GM19397 (cell line): ENCODE results near the gene RBM23.
A peak's percentile ranks its signal among the peaks of the same experiment; 100 is the strongest.
"Not testable (repeated sequence)": the region's sequence is repeated elsewhere in the genome, so short reads cannot be mapped to it uniquely, and the experiment has no call there.

Experiments
- ATAC-seq: cut with Tn5 transposase; IDR thresholded peaks from one replicate; pipeline ENCODE4 v1.9.1; 2021; ENCODE audit warnings: mild to moderate bottlenecking, moderate library complexity; ENCODE audit not compliant: unreplicated experiment

Gene RBM23

GRCh38 chr14:22918804-22919600 is at the start of gene RBM23:
TSS of gene RBM23 (minus strand) at chr14:22919149.
- ATAC-seq, result peak; percentile 89

- ATAC-seq, result no peak
These were observed 47.9 kb upstream of the RBM23 start for GRCh38 chr14:22966783-22967269.

GRCh38 chr14:22965916-22966782 is 47.2 kb upstream of the RBM23 start:
- not testable (repeated sequence) for ATAC-seq

DNA sequence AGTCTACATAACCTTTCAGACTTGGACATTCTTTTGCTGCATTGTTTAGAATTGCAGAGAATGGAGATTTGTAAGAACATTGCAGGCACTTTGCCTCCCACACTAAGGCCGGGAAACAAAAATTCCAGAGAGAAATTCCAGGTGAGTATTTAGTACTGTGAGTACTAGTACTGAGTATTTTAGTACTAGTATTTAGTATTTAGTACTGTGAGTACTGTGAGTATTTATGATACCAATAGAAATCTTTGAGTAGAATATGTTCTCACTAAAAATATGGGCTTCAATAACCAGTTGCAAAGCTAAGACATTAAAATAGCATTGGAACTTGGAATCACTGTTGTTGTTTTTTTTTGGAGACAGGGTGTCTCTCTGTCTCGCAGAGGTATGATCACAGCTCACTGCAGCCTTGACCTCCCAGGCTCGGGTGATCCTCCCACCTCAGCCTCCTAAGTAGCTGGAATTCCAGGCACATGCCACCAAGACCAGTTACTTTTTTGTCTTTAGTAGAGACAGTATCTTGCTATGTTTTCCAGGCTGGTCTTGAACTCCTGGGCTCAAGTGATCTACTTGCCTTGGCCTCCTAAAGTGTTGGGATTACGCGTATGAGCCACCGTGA is 43.2 kb upstream of the RBM23 start:
- no peak for ATAC-seq

- no peak for ATAC-seq
These were observed 37.0 kb upstream of the RBM23 start for GRCh38 chr14:22955702-22956569.

DNA sequence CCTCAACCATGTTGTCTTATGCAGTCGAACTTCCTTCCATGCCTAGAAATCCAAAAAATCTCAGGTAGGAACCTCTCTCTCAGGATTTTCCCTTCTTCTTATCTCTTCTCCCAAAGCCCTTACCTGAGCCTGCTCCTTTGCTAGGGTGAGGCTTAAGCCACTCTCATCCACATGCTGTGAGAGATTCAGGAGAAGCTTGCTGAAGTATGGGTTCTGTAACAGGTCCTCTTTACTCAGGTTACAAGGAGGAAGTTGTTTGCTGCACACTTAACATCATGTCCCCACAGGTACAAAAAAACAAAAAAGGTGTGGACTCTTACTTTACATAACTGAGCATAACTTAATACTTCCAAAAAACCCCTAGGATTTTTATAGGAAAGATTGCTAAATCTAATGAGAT is 33.5 kb upstream of the RBM23 start:
- no peak for ATAC-seq

- ATAC-seq, result not testable (repeated sequence)
These were observed 32.8 kb upstream of the RBM23 start for GRCh38 chr14:22951795-22952194.

DNA sequence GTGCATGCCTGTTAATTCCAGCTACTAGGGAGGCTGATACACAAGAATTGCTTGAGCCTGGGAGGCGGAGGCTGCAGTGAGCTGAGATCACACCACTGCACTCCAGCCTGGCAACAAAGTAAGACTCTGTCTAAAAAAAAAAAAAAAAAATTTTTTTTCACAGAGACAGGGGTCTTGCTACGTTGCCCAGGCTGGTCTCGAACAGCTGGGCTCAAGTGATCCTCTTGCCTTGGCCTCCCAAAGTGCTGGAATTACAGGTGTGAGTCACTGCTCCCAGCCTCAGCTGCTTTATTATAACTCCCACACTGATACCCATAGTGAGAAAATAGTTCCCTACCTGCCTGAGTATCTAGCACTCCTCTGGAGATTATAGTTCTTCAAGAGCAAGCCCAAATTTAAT is 26.7 kb upstream of the RBM23 start:
- no peak for ATAC-seq

DNA sequence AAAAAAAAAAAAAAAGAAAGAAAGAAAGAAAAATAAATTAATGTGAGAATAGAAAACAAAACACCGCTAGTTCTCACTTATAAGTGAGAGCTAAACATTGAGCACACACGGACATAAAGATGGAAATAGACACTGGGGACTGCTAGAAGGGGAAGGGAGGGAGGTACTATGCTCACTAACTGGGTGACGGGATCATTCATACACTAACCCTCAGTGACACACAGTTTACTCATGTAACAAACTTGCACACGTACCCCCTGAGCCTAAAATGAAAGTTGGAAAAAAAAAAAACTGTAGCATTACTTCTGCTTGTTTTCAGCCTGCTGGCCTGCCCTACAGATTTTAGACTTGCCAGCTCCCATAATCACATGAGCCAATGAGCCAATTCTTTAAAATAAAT is 20.7 kb upstream of the RBM23 start:
- no peak for ATAC-seq

- ATAC-seq, result no peak
These were observed 16.2 kb upstream of the RBM23 start for GRCh38 chr14:22935156-22935555.

GRCh38 chr14:22932146-22932545 is 13.2 kb upstream of the RBM23 start:
- ATAC-seq, result no peak

GRCh38 chr14:22929961-22930364 is 11.0 kb upstream of the RBM23 start:
- no peak for ATAC-seq

DNA sequence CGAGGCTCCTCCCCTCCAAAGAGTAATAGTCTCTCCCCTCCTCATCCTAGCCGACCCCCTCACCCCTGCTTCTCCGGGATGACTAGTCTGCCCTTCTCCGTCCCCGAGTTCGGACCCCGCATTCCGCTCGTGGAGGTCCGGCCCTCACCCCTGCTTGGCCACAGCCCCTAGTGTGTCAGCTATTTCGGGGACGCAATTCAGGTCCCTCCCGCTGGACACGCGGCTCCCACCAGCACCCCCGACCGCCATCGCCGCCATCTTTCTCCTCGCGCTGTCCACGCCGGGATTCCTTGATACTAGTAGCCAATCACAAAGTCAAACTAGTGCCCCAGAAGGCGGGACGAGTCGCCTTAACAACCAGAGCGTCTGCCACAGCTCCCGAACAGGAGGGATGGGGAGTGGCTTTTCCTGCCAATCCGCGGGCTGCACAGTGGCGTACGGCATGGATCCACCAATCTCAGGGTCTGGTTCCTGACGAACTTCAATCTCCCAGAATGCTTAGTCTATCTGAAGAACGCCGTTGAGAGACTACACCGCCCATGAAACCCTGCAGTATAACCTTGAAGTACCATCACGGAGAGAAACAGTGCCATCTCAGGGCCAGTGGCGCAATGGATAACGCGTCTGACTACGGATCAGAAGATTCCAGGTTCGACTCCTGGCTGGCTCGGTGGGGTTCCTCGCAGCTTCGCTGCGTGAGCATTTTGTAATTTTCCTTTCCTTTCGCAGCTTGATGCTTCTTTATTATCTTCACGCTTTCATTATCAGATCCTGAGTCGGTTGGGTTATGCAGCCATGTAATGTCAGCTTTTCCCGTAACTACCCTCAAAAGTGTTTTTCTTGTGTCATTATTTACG is 10.4 kb upstream of the RBM23 start, which contains the start of gene PRMT5:
PRMT5 (minus strand) TSS at position 273 of the 857 bp plus-strand sequence; CDS start at position 258, 15 bp downstream.
- ATAC-seq, result peak; percentile 91

GRCh38 chr14:22928237-22929103 is 9.5 kb upstream of the RBM23 start:
- no peak for ATAC-seq

DNA sequence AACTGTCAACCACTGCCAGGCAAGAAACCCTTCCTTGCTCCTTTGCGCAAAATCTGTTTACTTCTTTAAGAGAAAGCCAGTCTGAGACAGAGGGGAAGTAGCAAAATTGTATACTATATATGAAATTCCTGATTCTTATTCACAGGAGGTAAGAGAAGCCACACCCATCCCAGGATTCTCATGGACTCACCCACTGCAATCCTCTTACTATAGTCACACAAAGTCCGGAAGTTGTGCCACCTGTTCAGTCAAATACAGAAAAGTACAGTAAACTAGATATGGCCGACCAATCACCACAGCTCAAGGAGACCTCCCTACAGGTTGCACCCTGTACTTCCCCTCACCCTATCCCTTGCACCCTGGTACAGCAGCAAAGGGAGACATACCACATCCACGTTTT is 7.4 kb upstream of the RBM23 start:
- no peak for ATAC-seq

DNA sequence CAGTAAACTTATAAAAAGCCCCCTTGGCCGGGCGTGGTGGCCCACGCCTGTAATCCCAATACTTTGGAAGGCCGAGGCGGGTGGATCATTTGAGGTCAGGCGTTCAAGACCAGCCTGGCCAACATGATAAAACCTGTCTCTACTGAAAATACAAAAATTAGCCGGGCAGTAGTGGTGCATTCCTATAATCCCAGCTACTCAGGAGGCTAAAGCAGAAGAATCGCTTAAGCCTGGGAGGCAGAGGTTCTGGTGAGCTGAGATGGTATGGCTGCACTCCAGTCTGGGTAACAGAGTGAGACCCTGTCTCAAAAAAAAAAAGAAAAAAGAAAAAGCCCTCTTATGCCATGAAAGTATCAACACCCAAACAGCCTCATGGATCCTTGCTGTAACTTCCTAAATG is 6.6 kb upstream of the RBM23 start:
- no peak for ATAC-seq

DNA sequence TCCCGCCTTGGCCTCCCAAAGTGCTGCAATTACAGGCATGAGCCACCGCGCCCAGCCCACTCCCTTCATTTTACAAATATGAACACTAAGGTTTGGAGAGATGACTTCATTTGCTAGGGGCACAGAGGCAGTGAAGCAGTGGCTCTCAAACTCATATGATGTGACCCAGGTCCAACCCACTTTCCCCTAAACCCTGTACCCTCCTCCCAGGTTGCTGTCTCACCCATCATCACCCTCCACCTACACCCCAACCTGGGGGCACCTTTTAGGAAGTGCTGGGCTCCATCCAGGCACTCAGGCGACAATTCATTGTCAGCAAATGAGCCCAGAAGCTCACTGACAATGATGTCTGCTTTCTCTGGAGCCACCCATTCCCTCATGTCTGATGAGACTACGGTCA is 4.8 kb upstream of the RBM23 start:
- no peak for ATAC-seq

- ATAC-seq, result no peak
These were observed 3.3 kb upstream of the RBM23 start for GRCh38 chr14:22922294-22922693.
